Stimulated activated CD8-positive, alpha-beta memory T cell treated with anti-CD3 and anti-CD28 coated beads, Interleukin-15, amount 100 ng/mL, for 48 hours (primary cell): Measurements from ENCODE around the gene CCDC137.

Experiments used
- DNase-seq, 2 donors: peaks; one replicate each; pipeline ENCODE4 v3.0.0-alpha.2; 2020; ENCODE audit warnings: low read depth in 2 of 2

CCDC137 gene

DNA sequence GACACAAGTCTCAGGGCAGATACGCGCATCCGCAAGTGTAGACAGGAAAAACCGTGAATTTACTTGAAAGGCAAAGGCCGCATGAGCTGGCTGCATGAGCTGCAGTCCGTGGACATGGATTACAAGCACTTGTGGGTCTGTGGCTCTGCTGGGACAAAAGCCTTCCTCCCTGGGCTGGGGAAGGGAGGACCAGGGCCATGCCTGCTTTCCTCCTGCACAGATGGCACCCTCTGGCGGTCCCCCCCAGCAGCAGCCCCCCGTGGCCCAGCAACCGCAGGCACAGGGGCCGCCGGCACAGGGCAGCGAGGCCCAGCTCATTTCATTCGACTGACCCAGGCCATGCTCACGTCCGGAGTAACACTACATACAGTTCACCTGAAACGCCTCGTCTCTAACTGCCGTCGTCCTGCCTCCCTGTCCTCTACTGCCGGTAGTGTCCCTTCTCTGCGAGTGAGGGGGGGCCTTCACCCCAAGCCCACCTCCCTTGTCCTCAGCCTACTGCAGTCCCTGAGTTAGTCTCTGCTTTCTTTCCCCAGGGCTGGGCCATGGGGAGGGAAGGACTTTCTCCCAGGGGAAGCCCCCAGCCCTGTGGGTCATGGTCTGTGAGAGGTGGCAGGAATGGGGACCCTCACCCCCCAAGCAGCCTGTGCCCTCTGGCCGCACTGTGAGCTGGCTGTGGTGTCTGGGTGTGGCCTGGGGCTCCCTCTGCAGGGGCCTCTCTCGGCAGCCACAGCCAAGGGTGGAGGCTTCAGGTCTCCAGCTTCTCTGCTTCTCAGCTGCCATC, 34.9 kb downstream of the CCDC137 start:
- no peak for DNase-seq

DNA sequence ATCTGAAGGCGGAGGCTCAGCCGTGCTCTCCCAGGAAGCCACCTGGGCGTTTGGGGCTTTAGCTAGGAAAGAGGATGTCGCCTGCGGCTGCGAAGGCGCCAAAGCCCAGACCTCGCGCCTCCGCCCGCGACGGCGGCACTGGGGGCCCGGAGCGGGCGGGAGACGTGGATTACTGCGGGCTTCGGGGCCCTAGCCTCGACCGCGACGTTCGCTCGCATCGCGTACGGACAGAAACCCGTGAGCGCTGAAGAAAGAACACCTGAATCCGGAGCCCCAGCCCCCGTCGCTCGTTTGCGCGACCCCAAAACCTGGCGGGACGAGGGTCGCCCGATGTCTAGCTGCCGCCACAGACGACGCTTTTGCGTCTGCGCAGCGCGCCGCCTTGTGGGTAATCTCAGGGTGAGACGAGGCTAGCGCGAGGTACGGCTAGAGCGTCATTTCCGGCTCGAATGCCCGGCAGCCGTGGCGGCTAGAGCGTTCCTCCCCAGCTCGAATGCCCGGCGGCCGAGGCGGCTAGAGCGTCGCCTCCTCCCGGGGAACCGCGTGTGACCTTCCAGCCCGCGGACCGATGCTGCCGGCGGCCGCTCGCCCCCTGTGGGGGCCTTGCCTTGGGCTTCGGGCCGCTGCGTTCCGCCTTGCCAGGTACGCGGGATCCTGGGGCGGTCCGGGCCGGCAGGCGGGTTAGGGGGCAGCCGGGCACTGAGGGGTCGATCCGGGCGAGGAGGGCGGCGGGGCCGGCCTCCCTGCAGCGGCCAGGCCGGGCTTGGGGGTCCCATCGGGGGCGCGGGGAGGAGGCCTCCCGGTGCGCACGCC, 36.6 kb downstream of the CCDC137 start, which contains the start of gene MRPL12:
TSS of gene MRPL12 (plus strand) at position 434 of the 813 bp plus-strand sequence. CDS start at position 569, 135 bp downstream.
- DNase-seq, result peak; percentile 85 to 86

DNA sequence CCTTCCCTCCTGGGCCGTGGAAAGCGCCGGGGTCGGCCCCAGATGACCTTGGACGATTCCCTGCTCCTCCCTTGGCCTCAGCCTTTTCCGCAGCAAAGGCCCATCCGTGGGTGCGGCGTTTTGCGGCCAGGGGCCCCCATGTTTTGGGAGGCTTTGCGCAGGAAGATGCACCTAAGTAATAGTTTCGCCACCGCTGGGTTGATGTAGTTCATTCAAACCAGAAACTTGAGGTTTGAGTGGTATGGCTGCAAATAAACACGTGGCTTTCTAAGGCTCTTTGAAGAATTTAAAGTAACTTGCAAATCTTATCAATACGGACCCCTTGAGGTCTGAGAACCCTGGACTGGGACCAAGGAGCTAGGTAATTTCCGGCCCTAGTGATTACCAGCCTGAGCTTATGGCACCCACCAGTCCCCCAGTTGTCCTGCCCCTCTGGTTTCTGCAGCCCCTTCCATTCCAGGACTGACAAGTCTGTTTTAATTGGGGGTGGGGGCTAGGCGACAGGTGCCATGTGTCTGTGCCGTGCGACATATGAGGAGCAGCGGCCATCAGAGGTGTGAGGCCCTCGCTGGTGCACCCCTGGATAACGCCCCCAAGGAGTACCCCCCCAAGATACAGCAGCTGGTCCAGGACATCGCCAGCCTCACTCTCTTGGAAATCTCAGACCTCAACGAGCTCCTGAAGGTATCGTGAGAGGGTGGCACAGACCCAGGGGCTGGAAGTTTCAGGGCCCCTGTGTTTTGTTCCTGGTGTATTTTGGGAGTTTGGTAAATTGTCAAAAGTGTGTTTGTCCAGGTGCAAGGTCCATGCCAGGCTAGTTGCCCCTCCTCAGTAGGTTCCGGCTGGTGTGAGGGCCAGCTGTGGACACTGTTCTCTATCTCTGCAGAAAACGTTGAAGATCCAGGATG, 37.5 kb downstream of the CCDC137 start:
- DNase-seq, result no peak

DNA sequence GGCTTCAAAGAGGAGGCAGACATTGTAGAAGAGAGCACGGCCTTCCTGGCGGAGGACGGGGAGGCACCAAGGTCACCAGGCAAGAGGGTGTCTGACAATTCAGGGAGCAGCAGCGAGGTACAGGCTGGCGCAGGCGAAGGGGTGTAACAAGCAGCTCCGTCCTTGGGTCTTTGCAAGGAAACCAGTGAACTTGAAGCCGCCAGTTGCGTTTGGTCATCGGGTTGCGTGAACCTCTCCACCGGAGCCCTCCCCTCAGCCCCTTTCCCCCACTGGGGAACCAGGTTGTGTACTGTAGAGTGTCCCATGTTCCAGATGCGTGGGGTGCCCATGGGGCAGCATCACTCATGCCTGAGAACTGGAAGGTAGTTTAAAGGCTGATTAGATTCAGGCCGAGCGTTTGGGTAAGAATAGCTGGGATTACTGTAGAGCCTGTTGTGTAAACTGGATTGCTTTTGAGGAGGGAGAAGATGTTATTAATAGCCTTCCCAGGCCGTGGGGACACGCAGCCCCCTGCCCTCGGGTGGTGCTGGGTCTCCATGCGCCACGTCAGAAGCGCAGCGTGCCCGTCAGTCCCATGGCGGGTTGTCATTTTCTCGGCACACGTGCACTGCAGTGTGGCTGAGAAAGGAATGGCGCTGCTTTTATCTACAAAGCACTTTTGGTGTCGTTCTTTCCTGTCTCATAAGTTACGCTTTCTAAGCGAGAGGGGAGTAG, 39.1 kb downstream of the CCDC137 start:
- DNase-seq, result no peak

DNA sequence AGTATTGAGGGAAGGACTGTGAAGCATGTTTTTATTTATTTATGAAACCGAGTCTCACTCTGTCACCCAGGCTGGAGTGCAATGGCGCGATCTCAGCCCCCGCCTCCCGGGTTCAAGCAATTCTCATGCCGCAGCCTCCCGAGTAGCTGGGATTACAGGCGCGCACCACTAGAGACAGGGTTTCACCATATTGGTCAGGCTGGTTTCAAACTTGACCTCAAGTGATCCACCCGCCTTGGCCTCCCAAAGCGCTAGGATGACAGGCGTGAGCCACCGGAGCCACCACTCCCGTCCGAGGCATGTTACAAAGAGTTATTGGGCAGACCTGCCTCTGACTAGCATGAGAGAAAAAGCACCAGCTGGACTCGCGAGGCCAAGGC, 39.7 kb downstream of the CCDC137 start:
- DNase-seq, result no peak

DNA sequence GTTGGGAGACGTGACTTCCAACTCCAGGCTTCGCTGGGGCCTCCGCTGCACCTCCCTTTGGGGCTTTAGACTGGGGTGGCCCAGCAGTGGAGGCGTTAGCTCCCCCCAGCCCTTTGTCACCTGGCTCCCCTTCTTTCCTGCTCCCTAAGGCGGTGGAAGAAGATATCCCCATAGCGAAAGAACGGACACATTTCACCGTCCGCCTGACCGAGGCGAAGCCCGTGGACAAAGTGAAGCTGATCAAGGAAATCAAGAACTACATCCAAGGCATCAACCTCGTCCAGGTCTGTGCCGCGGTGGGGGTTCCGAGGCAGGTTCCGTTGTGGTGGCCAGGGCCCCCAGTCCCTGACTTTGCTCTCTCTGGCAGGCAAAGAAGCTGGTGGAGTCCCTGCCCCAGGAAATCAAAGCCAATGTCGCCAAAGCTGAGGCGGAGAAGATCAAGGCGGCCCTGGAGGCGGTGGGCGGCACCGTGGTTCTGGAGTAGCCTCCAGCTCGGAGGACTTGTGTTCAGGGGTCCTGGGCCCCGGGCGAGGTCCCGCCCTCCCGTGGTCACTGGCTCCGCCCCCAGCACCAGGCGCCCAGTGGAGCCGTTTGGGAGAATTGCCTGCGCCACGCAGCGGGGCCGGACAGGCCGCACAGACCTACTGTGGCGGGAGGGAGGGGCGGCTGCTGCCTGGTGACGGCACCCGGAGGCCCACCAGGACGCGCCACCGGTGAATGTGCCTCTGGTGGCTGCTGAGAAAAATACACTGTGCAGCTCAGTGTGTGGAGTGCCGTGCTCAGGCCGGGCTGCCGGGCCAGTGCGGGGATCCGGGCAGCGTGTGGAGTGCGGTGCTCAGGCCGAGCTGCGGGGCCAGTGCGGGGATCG, 40.5 kb downstream of the CCDC137 start:
- no peak for DNase-seq

DNA sequence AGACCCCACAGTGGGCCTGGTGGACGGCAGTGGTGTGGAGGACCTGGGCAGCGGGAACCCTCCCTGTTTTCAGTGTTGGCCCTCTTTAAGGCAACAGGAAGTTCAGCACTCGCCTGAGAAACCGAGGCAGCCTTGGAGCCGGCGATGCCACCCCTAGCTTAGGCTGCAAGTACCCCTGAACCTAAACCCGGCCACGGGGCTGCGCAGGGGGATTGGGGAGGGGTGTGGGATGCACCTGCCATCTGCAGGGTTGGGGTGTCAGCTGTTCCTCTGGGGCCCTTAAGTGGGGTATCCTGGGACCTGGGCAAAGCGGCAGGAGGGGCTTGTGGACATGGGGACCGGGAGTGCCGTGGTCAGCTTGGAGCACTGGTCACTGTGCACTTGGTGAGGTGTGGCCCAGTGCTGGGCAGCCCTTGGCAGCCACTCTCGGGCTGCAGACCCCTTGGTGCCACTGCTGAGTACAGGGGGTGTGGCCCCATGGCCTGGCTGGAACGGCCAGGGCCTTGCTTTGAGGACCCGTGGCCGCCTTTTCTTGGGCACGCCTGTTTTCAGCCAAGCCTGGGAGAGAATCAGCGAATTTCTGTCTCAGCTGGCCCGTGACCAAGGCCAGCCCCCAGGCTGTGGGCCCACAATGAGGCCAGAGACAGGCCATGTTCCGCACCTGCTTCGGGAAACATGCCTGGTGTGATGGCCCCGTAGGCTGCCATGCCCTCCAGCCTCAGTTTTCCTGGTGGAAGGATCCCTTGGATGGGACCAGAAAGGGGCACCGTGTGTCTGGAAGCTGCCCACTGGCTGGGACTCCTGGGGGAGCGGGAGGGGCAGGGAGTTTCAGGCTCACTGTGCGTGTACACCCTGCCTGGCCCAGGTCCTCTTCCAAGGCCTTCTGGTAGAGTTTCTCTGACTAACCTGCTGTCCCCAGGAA, 41.4 kb downstream of the CCDC137 start:
- no peak for DNase-seq

DNA sequence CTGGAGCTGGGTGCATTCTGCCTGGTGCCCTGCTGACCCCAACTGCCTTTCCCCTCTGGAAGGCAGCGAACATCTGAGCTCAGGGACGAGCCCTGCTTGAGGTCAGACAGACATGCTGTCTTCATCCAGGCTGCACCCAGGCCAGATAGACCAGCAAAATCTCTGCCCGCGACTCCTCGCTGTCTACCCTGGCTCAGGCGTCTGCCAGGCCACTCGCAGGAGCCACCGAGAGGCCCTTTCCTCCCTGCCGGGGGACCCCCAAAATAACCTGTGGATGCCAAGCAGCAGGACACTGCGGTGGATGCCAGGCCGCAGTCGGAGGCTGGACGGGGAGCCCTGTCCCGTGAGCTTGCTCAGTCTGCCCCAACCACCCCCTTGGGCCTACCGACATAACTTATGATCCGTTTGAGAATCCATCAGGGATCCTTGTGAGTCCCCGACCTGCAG, 42.2 kb downstream of the CCDC137 start:
- DNase-seq, result no peak

DNA sequence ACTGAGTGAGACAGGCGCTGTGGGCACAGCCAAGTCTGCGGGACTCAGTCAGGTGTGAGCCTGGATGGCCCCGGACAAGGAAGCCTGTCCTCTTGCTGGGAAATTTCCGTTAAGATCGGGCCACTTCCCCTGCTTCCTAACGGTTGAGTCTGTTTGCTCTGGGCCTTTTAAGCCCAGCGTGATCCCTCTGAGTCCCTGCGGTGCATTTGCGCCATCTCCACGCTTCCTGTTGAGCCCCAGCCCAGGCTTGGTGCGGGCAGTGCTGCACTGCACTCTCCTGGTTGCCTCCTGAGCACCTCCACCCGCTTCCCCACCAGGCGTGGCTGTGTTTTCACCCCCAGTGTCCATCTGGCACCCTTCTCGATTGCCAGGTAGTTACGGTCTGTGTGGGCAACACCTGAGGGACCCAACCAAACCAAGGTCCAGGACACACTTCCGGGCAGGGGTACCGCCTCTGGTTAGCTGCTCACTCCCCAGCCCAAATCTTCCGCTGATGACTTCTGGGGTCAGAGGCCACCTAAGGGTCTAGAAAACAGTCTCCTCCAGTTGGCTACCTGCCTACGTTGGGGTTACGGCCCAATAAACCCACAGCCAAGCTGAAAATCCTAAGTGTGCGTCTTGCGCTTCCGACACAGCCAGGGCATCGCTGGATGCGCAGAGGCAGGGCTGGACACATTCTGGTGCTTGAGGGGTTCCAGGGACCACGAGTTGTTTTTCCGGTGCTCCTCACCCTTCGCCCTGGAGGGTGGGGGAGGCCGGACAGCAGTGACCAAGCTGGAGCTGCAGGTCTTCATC, 44.2 kb downstream of the CCDC137 start:
- no peak for DNase-seq

DNA sequence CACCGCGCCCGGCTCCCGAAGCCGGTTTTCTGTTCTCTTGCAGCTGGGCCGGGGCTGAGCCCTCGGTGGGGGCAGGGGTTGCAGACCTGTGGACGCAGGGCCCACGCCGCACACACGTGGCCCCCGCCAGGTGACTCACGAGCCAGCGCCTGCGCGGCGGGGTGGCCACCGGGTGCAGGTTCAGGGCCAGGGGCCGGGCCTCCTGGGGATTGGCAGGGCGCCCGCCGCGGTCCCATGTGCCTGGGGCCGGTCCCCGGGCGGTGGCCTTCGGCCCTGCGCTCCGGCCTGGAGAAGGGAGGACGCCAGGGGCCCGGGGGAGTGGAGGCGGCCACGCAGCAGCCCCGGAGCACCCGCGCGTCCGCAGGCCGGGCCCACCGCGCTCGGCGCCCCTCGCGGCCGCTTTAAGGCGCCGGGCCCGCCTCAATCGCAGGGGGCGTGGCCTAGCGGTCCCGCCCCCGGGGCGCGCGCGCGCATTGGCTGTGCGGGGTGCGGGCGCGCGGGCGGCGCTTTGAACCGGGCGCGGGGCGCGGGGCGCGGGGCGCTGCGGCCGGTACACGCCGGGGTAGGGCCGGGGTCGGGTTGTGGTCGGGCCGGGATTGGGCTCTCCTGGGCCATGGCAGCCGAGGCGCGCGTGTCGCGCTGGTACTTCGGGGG, 45.4 kb downstream of the CCDC137 start, which contains the start of gene SLC25A10:
TSS of gene SLC25A10 (plus strand) at position 471 of the 654 bp plus-strand sequence. CDS start at position 614, 143 bp downstream.
- DNase-seq, result peak; percentile 81 to 83

DNA sequence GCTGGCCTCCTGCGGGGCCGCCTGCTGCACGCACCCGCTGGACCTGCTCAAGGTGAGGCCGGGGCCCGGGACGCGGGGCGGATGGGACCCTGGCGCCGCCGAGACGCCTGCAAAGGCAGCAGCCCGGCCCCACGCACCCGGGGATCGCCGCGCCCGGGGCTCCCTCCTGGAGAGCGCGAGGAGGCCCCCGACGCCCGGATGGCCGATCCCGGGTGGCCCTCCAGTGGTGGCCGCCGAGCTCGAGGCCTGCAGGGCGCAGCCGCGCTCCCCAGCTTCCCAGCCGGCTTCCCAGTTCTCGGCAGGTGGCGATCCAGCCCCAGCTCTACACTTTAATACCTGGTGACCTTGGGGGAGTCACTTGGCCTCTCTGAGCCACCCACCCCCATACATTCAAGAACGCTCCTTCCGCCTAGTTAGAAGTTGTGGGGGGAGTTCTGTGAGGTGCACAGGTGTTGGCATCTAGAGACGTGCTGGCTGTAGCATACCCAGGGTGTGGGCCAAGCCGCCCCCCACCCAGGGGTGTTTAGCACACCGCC, 46.0 kb downstream of the CCDC137 start:
- DNase-seq, result peak in 1 of 2 donors; percentile 21

DNA sequence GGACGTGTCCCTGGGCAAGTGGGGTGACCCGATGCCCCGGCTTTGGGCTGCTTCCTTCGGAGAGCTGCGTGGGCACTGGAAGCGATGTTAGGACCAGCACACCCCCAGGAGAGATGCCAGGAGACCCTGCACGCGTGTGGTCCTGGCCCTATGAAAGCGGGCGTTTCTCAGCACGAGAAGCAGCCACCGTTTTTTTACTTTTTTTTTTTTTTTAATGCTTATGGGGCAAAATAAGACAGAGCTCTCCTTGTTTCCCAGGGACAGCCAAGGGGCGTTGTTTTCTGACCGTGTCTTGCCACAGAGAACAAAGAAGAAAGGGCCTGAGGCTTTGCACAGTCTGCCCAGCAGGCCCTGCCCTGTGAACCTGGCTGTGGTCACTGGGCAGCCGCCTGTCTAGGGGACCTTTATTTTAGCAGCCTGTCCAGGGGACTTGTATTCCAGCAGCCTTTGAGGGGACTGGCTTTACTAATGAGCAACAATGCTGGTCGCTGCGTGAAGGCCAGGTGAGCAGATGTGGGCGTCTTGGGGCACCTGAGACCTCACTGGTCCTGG, 46.5 kb downstream of the CCDC137 start:
- DNase-seq, result no peak

DNA sequence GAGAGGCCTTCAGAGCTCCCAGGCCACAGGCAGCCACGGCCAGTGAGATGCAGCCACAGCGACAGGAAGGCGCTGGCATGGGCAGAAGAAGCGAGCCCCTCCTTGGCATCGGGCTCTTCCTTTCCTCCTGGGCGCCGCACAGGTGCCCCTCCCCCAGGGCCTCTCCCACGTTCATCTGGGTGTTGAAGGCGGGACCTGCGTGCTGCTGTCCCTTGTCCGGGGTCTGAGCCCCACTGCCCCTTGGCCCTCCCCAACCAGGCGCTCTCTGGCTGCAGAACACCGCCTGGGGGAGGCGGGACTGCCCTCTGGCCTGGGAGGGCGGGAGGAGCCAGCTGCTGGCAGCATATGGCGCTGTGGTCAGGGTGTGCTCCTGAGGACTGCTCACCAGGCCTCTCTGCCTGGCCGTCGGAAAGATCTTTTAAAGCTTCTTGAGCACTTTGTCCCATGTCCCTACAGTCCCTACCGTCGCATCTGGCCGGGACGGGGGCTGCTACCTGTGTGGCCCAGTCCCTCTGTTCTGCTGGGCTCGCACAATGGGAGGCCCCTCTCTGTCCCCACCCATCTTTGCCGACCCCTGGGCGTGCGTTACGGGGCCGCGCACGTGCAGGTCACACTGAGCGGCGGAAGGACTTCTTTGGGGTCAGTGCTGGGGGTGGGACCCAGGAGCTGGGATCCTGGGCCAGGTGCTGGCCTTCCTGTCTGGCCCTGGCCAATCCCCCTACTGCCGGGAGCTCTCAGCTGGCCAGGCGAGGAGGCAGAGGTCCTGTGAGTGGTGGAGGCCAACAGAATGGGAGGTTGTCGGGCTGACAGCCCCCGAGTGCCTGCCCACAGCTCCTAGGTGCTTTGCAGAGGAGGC, 47.2 kb downstream of the CCDC137 start:
- no peak for DNase-seq

DNA sequence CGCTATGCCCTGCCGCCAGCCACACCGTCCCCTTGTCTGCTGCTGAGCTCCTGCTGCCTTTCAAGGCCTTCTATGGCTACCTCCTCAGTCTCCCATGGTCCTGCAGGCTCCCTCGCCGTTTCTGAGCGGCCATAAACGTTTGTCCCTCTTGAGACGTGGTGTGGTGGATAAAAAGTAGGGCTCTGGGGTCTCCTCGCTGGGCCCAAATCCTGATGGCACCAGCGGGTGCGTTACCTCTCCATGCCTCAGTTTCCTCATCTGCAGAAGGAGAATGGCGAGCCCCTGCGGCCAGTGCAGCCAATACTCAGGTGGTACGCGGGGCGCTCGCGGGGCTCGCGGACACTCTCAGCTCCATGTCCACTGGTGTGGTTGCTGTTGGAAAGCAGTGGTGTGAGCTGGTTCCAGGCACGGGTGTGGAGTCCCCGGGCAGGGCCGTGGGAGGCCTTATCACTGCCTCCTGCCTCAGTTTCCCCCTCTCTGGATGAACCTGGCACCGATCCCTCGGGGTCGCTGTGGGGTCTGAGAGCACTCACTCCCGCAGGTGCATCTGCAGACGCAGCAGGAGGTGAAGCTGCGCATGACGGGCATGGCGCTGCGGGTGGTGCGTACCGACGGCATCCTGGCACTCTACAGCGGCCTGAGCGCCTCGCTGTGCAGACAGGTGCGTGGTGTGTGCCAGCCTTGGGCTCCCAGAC, 48.0 kb downstream of the CCDC137 start:
- DNase-seq, result no peak

DNA sequence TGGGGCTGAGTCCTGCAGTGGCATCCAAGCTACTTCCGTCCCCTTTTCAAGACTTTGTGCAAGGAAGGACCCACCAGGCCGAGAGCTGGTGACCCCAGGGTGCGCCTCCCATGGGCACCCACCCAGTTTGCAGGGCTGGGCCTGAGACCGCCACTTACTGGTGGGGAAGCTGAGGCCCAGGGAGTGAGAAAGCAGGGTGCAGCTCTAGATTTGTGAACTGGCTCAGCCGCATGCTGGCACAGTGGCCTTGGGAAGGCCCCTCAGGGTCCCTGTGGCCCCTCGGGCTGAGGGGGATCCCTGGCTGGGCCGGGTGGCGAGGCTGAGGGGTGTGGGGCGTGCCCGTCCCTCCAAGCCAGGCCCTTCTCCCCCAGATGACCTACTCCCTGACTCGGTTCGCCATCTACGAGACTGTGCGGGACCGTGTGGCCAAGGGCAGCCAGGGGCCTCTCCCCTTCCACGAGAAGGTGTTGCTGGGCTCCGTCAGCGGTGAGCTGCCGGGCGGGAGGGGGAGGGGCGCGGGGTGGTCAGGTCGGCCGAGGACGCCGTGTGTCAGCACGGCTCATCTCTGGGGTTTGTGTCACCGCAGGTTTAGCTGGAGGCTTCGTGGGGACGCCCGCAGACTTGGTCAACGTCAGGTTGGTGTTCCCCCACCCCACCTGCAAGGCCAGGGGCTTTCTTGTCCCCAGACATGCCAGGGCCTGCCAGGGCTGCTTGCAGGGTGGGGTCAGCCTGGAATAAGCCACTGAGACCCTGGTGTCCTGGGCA, 48.8 kb downstream of the CCDC137 start:
- DNase-seq, result no peak
